Activated CD8-positive, alpha-beta memory T cell treated with anti-CD3 and anti-CD28 coated beads for 48 hours (primary cell): ENCODE data around the gene TMEM44.
A peak's percentile ranks its signal among the peaks of the same experiment; 100 is the strongest.

Experiments used
- DNase-seq, 3 experiments: peaks; one replicate each; pipeline ENCODE4 v3.0.0-alpha.2; 2020; ENCODE audit warnings: low read depth in 2 of 3, low spot score in 2 of 3

Gene TMEM44, protein sequence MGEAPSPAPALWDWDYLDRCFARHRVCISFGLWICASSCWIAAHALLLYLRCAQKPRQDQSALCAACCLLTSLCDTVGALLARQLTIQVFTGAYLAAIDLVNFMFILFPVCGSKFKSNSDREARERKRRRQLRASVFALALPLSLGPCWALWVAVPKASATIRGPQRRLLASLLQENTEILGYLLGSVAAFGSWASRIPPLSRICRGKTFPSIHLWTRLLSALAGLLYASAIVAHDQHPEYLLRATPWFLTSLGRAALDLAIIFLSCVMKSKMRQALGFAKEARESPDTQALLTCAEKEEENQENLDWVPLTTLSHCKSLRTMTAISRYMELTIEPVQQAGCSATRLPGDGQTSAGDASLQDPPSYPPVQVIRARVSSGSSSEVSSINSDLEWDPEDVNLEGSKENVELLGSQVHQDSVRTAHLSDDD

DNA sequence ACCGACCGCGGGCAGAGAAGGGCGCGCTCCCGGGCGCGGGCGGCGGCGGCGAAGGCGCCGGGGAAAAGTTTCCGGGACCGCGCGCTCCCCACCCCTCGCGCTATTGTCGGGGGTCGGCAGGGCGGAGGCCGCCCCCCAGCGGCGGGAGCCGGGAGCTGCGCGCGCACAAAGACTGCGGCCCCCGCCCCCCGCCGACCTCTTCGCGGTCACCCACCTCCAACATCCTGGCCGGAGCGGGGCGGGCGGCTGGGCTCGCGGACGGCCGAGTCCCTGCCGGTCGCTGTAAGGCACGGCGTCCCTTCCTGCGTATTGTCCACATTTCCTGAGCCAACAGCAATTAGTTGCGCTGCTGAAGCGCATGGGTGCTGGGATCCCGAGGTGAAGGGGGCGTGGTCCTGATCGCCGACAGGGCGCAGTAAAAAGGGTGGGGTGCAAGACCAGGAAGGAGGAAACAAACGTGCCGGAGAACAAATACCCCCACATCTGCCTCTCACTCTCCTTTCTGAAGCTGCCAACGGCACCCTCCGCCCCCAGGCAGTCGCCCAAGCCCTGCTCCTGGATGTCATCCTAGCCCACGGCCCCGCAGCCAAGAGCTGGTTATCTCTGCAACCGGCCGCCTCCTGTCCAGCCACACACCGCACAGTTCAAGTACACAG, at the start of gene TMEM44:
Gene TMEM44, minus strand, starts transcription at position 71 of the 656 bp plus-strand sequence. CDS start 204 bp downstream, outside the sequence.
- DNase-seq, result peak; percentile 49 to 52 (median 50)

DNA sequence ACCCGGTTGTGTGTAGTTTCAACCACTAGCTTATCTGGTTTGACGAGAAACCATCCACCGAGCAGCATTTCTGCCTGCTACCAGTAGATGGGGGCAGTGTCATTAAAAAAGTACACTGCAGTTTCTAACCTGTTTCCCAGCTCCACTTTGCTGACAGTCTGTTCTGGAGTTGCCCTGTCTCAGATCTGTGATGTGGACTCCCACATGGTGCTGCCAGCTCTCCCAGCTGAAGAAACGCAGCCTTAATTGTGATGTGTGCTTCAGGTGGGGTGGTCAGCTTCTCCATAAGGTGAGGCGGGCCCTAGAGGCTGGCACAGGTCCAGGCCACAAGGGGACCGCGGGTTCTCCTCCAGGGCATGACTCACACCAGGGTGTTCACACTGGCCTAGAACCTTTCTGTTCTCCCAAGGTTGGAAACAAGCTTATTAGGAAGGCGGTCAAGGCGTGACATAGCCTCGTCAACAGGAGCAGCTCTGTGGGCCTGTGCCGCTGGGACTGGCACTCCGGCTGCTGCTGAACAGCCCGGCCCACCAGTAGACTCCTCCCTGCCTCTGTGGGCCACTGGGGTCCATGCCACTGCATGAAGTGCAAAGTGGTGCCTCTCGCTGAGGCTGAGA, 49.6 kb upstream of the TMEM44 start:
- peak; percentile 21 to 28 (median 27) for DNase-seq

DNA sequence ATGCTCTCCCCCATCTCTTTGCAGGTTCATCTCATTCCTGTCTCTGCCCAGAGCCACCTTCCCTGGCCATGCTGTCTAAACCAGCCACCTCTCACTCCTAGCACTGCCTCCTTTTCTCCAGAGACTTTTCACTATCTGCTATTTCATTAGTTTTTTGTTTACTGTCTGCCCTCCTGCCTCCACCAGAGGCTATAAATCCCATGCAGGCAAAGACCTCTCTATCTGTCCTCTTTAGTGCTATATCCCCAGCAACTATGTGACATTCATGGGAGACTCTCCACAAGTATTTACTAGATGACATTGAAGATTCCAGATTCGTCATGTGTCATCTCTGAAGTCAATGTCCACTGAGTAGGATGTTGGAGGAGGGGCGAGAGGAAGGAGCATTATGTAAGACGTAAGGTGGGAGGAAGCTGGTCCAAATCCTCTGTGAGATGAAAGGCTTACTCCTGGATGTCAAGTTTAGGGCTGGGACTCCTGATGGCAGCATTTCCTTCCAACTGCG, 49.0 kb upstream of the TMEM44 start:
- no peak for DNase-seq

DNA sequence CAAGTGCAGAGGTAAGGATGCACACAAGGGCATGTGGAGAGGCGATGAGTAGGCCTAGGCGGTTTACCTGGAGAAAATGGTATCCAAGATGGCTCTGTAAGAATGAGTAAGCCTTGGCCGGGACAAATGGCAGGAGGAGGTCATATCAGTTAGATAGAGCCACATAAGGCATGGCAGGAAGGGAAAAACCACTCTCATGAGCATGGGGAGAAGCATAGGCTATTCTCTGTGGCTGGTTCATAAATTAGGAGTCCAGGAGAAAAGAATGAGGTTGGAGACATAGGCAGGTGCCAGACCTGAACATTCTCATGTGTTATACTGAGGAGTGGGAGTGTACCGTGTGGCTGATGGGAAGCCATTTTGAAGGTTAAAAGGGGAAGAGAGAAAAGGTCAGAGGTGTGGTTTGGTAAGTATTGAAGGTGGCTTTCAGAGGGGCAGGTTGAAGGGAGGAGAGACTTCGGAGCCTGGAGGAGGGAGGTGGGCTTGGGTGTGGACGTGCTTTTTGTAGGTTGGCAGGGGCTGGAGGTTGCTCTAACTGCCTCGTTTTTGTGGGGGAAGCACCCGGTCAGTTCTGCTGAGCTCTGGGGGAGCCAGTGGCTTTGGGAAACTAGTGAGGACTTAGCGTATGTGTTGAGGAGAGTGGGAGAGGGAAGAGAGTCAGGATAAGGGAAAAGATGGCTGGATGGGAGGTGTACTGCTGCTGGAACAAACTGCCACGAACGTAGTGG, 47.8 kb upstream of the TMEM44 start:
- DNase-seq, result no peak

DNA sequence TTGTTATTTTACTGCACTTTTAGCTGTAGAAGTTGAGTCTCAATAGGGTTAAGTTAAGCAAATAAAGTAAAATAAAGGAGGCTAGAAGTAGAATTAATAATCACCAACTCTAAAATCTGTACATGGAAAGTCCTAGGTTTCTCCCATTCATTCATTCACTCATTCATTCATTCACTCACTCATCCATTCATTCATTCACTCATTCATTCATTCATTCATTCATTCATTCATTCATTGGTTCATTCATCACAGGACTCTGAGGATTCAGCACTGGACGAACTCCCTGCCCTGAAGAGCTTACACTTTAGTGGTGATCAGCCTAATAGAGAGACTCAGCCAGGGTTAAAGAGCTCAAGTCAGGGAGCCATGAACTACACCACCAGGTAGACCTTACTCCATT, 43.3 kb upstream of the TMEM44 start:
- DNase-seq, result no peak

DNA sequence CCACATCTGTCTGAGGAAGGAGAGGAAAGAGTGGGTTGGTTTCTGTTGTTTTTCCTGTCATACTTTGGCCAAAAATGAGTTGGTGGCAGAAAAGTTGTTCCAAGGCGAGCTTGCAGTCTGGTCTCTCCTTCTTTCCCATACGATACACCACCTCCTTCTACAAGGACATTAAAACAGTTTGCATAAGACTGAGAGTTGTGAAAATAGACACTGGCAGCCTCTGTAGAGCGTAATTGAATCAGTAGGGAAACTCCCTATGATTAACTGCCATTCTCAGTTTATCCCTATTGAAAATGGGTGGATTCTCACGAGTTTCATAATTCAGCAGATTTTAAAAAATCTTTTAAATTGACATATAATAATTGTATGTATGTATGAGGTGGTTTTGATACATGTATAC, 42.5 kb upstream of the TMEM44 start:
- no peak for DNase-seq

DNA sequence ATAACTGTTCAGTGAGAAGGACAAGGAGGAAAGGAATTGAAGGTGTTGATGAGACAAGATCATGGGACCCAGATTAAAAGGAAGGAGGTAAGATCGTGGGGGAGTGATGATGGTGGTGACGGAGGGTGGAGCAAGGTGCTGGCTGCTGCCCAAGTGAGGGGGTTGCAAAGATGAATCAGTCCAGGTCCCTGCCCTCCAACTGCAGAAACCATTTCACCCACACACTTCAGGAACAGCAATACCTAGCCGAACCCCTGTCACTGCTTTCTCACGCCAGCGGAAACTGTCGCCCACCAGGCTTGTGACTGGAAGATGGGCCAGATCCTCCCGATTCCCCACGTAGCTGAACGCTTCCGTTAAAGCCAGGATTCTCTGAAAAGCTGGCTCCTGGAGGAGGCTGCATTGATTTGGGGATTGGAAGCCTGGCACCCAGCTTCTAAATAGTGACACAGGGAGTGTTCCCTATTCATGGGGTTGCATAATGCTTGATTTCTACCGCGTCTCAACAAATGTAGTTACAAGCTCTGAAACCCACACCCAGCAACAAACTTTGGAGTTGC, 41.9 kb upstream of the TMEM44 start:
- peak; percentile 24 to 45 (median 42) for DNase-seq

DNA sequence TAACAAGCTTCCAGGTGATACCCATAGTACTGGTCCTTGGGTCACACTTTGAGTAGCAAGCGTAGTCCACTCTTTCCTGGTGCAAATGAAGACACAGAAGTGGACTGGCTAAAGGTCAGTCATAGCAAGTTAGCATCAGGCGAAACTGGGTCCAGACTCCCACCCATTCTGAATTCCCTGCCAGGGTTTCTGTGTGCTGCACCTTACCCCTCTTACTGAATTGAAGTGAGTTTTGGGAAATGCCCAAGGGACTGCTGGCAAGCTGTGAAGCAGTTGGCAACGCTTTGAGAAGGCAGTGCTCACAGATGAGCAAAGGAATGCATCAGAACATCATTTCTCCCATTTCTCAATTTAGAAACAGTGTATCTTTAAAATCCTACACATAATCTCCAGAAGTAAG, 40.5 kb upstream of the TMEM44 start:
- DNase-seq, result no peak

DNA sequence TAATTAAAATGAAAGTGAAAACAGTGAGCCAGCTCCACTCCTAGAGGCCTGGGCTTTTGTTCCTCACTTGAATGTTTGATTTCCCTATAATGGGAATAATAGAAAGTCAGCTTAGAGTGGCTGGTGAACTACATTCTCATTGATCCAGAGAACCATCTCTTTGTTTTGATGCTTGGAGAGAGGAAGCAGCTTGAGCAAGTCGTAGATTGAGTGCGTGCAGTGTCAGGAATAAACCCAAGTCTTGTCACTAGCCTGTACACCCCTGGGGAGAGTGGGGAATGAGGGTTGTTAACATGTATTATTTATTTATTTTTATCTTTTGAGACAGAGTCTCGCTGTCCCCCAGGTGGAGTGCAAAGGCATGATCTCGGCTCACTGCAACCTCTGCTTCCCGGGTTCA, 39.7 kb upstream of the TMEM44 start:
- DNase-seq, result no peak

DNA sequence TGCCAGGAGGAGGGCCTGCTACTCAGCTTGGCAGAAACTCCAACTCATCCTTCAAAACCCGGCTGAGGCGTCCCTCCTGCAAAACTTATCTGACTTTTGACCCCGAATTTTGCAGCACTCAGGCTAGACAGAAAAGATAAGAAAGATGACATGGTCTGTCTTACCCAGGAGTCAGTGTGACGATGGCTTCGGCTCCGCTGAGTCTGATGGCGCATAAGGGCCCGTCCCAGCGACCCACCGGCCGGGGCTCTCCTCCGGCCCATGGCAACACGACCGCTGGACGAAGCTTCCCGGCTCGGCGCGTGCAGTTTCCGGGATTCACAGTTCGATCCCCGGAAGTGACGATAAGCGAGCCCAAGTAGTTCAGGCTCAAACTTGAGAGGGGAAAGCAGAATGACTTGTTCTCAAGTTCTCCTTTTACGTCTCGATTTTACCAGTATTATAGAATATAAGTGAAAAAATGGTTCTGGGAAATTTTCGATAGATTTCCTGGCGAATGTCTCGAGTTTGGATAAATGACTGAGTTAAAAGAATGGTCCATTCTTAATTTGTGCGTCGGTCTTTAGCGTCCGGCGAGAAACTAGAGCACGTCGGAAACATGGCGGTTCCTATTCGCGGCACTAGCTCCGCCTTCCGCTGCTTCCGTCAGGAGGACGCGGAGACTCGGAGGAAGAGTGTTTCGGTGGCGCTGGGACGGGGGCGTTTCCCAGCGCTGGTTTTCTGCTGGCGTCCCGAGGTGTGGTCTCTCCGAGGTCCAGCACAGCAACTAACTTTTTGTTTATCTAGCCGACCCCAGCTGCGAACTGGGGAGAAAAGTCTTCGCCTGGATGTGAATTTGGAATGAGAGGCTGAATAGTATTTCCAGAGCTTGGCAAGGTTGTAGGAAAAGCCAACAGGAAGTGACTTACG, 38.9 kb upstream of the TMEM44 start, which contains the start of gene LSG1:
Gene LSG1, minus strand, starts transcription at position 292 of the 909 bp plus-strand sequence. Its CDS starts 29 bp downstream, at position 263.
- DNase-seq, result peak; percentile 52 to 72 (median 68)

DNA sequence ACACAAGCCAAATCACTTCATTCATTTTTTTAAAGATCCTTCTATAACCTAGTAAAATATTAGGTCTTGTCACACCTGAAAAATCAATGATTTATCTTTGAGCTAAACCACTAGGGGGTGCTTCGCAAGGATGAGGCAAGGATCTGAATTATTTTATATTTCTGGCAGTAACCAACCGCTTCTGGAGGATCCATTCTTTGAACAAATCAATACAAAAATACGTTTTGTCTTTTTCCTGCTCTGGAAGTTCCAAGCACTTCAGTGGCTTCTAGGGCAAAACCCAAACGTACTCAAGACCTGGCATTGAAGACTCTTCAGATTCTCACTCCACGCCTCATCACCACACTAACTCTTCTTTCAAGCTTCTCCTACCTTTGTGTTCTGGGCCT, 38.3 kb upstream of the TMEM44 start:
- no peak for DNase-seq

DNA sequence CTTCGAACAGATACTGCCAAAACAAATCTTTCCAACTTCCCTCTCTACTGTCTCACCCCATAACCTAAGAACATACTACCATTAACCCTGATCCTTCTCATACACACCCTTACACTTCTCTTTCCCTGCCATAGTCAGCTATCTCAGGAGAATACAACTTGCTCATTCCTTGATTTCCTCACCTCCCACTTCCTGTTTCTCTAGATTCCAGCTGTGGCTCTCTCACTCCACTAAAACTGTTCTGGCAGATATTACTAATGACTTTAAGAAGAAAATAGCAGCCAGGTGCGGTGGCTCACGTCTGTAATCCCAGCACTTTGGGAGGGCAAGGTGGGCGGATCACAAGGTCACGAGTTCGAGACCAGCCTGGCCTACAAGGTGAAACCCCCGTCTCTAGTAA, 34.1 kb upstream of the TMEM44 start:
- DNase-seq, result no peak

DNA sequence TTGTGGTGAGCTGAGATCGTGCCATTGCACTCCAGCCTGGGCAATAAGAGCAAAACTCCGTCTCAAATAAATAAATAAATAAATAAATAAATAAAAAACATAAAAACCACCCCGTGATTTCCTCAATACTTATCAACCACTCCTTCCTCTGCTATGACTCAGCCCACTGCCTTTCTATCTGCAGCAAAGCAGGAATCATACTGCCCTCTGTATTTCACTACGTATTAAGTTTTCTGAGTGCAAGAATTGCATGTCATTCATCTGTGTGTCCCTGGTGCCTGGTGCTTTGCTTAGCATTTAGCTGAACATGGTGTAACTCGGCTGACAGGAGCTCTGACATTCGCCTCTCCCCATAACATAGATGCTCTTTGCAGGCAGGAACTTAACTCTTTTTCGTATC, 31.6 kb upstream of the TMEM44 start:
- DNase-seq, result no peak

DNA sequence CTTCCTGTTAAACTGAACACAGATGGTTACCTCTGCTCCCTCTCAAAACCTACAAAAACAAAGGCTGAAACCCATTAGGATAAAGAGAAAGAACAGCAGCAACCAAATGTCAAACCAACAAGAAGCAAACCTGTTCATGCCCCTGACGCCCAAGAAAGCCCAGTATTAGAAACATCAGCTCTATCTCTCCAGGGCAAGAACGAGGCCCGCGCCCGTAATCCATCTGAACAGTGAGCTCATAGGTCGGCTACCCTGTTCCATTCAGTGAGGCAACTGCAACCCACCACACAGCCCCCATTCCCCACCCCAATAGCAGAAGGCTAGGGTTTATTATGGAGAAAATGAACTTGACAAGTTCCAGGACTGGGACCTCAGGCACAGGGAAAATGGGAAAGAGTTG, 28.7 kb upstream of the TMEM44 start:
- DNase-seq, result no peak

DNA sequence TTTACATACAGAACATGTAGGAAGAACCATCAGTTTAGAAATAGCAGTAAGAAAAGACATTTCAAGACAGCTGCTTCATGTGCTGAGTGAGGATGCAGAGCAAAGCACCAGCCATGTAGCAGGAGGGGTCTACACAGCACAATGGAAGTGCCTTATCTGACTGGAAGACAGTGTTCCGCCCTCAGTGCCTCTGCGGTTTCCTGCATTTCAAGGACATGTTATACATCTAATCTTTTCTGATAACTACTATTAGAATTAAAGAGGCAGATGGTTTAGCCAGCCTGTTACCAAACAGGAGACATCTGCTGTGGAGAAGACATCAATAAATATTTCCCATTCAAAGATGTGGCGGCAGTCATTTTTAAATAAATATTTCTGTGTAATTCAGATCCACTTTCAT, 28.2 kb upstream of the TMEM44 start:
- no peak for DNase-seq

DNA sequence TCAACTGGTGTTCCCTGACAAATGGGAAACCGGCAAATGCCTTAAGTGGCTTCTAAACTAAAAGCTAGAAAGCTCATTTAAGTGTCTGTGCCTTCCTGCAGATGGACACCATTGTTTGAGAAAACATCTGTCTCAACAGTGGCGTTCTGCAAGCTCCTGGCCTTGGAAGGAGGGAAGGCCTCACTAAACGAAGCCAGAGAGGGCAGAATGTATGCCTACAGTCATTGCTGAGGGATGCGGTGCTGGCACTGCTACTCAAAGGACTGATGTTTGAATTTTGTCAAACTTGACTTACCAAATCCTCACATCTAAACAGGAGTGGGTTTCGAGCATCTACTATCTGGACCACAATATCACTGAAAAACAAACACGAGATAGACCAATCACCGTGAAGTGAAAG, 26.6 kb upstream of the TMEM44 start:
- DNase-seq, result no peak

DNA sequence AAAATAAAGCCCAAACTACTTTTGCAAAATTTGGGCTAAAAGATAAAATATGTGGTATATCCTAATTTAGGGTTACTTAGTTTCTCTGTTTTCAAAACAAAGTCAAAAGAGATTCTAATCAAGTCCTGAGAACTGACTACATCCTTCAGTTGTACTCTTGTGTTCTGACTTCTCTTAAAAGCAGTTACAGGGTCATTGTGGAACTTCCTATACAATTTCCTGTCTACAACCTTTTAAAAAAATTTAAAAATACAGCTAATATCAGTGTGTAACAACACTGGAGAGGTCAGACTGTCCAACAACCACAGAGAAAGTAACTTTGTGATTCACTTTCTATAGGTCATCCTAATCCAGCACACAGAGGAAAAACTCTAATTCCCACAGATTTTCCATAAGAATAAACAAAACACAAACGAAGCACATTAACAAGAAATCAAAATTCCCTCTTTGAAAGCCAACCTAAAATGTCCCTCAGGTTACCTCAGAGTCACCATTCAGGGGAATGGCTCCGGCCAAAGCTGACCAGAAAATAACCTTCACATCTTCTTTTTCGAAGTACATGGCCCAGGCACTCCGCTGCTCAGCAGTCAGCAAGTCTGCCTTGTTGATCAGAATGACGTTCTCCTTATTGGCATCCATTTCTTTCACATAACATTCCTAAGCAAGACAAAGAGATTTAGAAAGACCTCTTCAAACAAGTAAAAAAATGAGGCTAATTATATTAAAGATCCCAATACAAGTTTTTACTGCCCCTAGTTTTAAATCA, 25.4 kb upstream of the TMEM44 start:
- no peak for DNase-seq

DNA sequence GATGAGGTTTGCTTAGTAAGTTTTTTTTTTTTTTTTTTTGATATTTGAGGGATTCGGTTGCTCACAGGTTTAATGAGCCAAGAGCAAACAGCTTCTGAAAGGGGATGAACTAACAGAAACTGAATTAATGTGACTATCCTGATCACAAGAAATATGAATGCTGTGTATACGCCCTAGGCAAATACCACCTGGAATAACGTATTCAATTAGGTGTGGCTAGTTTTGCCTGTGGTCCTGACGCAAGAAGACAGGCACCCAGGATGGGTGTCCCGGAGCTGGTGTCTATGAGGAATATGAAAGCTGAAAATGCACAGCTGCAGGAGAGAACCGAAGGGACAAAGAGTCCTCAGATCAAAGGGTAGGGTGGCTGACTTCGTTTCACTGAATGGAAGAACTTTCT, 24.2 kb upstream of the TMEM44 start:
- no peak for DNase-seq

DNA sequence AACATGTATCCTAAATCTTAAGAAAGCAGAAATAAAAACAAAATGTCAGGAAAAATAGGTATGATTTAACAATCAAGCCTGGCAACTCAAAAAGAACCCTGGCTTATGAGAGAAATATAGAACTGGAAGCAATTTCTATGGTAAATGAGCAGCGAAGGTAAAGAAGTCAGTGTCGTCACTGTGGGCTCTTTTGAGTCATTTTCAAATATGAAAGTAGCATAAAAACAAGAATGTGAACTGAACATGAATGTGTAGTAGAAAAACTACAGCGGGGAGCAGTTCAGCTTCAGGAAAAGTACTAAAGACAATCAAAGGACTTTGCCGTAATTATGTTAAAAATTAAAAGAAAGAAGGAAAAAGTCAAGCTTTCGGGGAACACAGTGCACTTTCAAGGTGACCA, 21.2 kb upstream of the TMEM44 start:
- DNase-seq, result no peak
